Smooth muscle cell (in vitro differentiated cells): ENCODE results near the gene NCF4. TPM values are rescaled to one million over a fixed set of nuclear protein-coding genes. Genes with fewer than 3 reads are reported as not detected.
A peak's percentile ranks its signal among the peaks of the same experiment; 100 is the strongest.

Experiments used
- DNase-seq: peaks from one replicate; lab custom pipeline; 2025; ENCODE audit not compliant: unreplicated experiment; lab: John Stamatoyannopoulos, UW
- H2AFZ ChIP-seq: fragments of 200-600 bp; sonication (generic); 2 replicates; pipeline ENCODE4 v1.6.0; 2016; ENCODE audit warnings: antibody characterized with exemption, low read depth, mild to moderate bottlenecking
- H3F3A ChIP-seq: fragments of 200-600 bp; sonication (generic); 2 replicates; pipeline ENCODE4 v1.6.0; 2017; ENCODE audit warnings: antibody characterized with exemption, low read depth
- H3K27ac ChIP-seq: fragments of 200-600 bp; sonication (generic); 2 replicates; pipeline ENCODE4 v1.5.1; 2016; ENCODE audit warnings: low read depth, mild to moderate bottlenecking
- H3K27me3 ChIP-seq: fragments of 200-600 bp; sonication (generic); 2 replicates; pipeline ENCODE4 v1.6.1; 2016; ENCODE audit warnings: low read depth, mild to moderate bottlenecking
- H3K36me3 ChIP-seq: fragments of 200-600 bp; sonication (generic); 2 replicates; pipeline ENCODE4 v1.5.1; 2016; ENCODE audit warnings: low read depth
- H3K4me1 ChIP-seq: fragments of 200-600 bp; sonication (generic); 2 replicates; pipeline ENCODE4 v1.5.1; 2016; ENCODE audit warnings: low read depth
- H3K4me2 ChIP-seq: fragments of 200-600 bp; sonication (generic); 2 replicates; pipeline ENCODE4 v1.6.0; 2016; ENCODE audit warnings: mild to moderate bottlenecking
- H3K4me3 ChIP-seq: fragments of 200-600 bp; sonication (generic); 2 replicates; pipeline ENCODE4 v1.5.1; 2016; ENCODE audit warnings: mild to moderate bottlenecking
- H3K79me2 ChIP-seq: fragments of 200-600 bp; sonication (generic); 2 replicates; pipeline ENCODE4 v1.6.0; 2016; ENCODE audit warnings: low read depth, mild to moderate bottlenecking
- H3K9ac ChIP-seq: fragments of 200-600 bp; sonication (generic); 2 replicates; pipeline ENCODE4 v1.6.0; 2016; ENCODE audit warnings: low read depth
- H3K9me3 ChIP-seq: fragments of 200-600 bp; sonication (generic); replicated peaks from 2 replicates; pipeline ENCODE4 v1.5.1; 2016; ENCODE audit warnings: low read depth
- H4K20me1 ChIP-seq: fragments of 200-600 bp; sonication (generic); 2 replicates; pipeline ENCODE4 v1.6.0; 2016; ENCODE audit warnings: low read depth
- WGBS: methylation state at CpG from one replicate; pipeline ENCODE4 v1.1.7; 2016; ENCODE audit warnings: low lambda C conversion rate; 5-methylcytosine and 5-hydroxymethylcytosine counted together
- polyA plus RNA-seq: library from polyadenylated mRNA; unstranded; fragments of >200 nt; fragmentation: Nextera tagmentation; extraction: Ambion mirVana; gene quantifications from 2 replicates; pipeline ENCODE4 v1.2.1, GENCODE V29; 2016
- total RNA-seq: library from RNA; depleted of rRNA; stranded (reverse); fragments of >200 nt; gene quantifications from 2 replicates; pipeline ENCODE4 v1.2.3, GENCODE V29; 2014
- TF ChIP-seq, protein P1 (sequence below): fragments of 200-600 bp; sonication (generic); IDR thresholded peaks from 2 replicates; pipeline ENCODE4 v1.5.1; 2017; ENCODE audit warnings: borderline replicate concordance, mild to moderate bottlenecking, antibody characterized with exemption; ENCODE audit not compliant: insufficient read depth, poor library complexity, severe bottlenecking

NCF4 gene
- total and polyA plus RNA-seq, 2 experiments from 2014 or later, result 0.15 TPM; not detected in 1

DNA sequence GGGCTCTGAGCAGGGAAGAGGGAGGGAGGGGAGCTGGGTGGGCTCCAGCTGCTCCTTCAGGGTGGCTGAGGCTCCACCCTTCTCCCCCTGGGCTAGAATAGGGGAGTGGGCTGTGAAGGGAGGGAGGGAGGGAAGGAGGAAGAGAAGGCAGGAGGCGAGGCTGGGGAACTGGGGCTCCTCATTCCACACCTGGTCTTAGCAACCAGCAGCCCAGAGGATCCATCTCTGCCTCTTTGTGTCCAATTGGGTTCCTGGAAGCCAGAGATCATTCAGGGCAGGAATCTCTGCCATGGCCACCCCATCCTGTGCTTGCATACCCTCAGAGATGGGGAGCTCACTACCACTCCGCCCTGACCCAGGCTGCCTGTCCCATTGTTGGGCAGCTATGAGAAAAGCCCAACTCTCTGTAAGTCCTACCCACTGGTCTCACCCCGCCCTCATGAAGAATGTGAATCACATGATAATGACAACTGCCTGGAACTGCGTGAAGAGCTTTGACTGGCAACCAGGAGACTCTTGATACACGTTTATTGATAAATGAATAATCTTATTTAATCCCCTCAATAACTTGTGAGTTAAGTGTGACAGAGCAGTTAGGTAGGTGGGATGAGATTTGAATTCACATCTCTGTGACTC, 7.9 kb downstream of the NCF4 start:
- Histone ChIP-seq H3K79me2 (no peaks in the 10 kb centered on the region), H3K4me3 (no peak overlapping the region), H3K4me2 (no peak overlapping the region), H3K36me3 (no peaks in the 10 kb centered on the region), H3F3A (no peaks in the 10 kb centered on the region), H3K27ac (no peak overlapping the region), H3K4me1 (no peaks in the 10 kb centered on the region), H3K9me3 (no peaks in the 10 kb centered on the region), H3K9ac (no peak overlapping the region), H3K27me3 (peaks cover 4% of the 10 kb centered on the region), H4K20me1 (no peaks in the 10 kb centered on the region), H2AFZ (no peak overlapping the region)
- TF ChIP-seq, protein P1, sequence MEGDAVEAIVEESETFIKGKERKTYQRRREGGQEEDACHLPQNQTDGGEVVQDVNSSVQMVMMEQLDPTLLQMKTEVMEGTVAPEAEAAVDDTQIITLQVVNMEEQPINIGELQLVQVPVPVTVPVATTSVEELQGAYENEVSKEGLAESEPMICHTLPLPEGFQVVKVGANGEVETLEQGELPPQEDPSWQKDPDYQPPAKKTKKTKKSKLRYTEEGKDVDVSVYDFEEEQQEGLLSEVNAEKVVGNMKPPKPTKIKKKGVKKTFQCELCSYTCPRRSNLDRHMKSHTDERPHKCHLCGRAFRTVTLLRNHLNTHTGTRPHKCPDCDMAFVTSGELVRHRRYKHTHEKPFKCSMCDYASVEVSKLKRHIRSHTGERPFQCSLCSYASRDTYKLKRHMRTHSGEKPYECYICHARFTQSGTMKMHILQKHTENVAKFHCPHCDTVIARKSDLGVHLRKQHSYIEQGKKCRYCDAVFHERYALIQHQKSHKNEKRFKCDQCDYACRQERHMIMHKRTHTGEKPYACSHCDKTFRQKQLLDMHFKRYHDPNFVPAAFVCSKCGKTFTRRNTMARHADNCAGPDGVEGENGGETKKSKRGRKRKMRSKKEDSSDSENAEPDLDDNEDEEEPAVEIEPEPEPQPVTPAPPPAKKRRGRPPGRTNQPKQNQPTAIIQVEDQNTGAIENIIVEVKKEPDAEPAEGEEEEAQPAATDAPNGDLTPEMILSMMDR, result no peak
- 79% methylated on average over 4 of the region's 5 CpGs for WGBS
- no peak for DNase-seq

DNA sequence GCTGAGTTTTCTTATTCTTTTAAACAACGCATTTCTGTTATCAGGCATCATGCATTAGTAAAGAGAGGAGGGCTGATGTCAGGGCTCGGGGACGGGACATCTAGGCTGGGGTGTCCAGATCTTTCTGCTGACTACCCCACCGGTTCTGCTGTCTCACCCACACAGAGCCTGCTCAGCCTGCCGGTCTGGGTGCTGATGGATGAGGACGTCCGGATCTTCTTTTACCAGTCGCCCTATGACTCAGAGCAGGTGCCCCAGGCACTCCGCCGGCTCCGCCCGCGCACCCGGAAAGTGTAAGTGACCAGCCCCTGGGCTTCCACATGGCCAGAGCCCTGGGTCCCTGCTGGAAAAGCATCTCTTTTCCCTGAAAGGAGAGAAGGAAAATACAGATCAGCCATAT, 9.4 kb downstream of the NCF4 start:
- TF ChIP-seq, protein P1, result no peak
- no peaks in the 10 kb centered on the region for H3K36me3 ChIP-seq
- H2AFZ ChIP-seq, result no peak overlapping the region
- no peaks in the 10 kb centered on the region for H3K79me2 ChIP-seq
- no peaks in the 10 kb centered on the region for H4K20me1 ChIP-seq
- H3F3A ChIP-seq, result no peaks in the 10 kb centered on the region
- no peak for DNase-seq
- peaks cover 6% of the 10 kb centered on the region for H3K4me1 ChIP-seq
- no peak overlapping the region for H3K9ac ChIP-seq
- no peak overlapping the region for H3K4me2 ChIP-seq
- H3K27ac ChIP-seq, result peak overlapping the region; percentile 40
- WGBS, result 65% methylated on average over 14 of the region's 14 CpGs
- H3K4me3 ChIP-seq, result no peak overlapping the region
- H3K27me3 ChIP-seq, result peaks cover 4% of the 10 kb centered on the region
- no peaks in the 10 kb centered on the region for H3K9me3 ChIP-seq

DNA sequence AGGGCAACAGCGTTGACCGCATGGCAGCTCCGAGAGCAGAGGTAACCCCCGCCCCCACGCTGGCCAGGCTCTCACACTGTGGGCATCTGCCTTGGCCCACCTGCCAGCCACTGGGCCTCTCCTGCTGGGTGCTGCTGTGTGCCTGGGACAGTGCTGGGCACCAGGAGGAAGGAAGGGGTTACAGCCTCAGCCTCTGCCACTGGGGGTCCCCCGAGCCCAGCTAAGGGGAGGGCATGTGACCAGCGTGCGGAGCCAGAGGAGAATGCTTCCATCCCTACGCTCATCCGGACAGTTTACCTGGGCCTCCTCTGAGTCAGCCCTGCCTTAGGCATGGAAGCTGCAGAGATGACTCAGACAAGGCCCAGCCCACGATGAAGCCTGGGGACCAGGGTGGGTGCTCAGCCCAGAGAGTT, 10.9 kb downstream of the NCF4 start:
- Histone ChIP-seq H3K4me2 (no peak overlapping the region), H3K27ac (peak overlapping the region; percentile 40), H3K9me3 (no peaks in the 10 kb centered on the region), H3F3A (no peaks in the 10 kb centered on the region), H3K27me3 (peaks cover 4% of the 10 kb centered on the region), H3K4me3 (no peak overlapping the region), H2AFZ (no peak overlapping the region), H3K36me3 (no peaks in the 10 kb centered on the region), H4K20me1 (no peaks in the 10 kb centered on the region), H3K9ac (no peak overlapping the region), H3K79me2 (no peaks in the 10 kb centered on the region), H3K4me1 (peaks cover 6% of the 10 kb centered on the region)
- DNase-seq, result no peak
- TF ChIP-seq, protein P1, result no peak
- 51% methylated on average over 11 of the region's 11 CpGs for WGBS

- TF ChIP-seq, protein P1, result no peak
- no peak for DNase-seq
- Histone ChIP-seq H3K27me3 (peaks cover 4% of the 10 kb centered on the region), H4K20me1 (no peaks in the 10 kb centered on the region), H3K27ac (no peak overlapping the region), H3K36me3 (no peaks in the 10 kb centered on the region), H2AFZ (no peak overlapping the region), H3K9me3 (no peaks in the 10 kb centered on the region), H3K9ac (no peak overlapping the region), H3F3A (no peaks in the 10 kb centered on the region), H3K4me3 (no peak overlapping the region), H3K4me2 (no peak overlapping the region), H3K79me2 (no peaks in the 10 kb centered on the region), H3K4me1 (peaks cover 6% of the 10 kb centered on the region)
- WGBS, result 98% methylated on average over 3 of the region's 3 CpGs
These were observed 11.3 kb downstream of the NCF4 start for GRCh38 chr22:36872084-36872483.
